Adrenal gland (tissue), 12 donors: ENCODE measurements around the gene DET1. TPM values are rescaled to one million over a fixed set of nuclear protein-coding genes. Genes with fewer than 3 reads are reported as not detected.
A peak's percentile ranks its signal among the peaks of the same experiment; 100 is the strongest.

ENCODE experiments used
- DNase-seq, 7 donors: peaks; one replicate each; pipeline ENCODE4 v3.0.0-alpha.2; 2019 to 2020
- H3K27ac ChIP-seq, 5 donors: fragments of 200-600 bp; sonication (generic) in 4 of 5; 1 replicate in 3 of 5; 2 replicates in 2 of 5; pipeline versions ENCODE4 v1.5.1 to v1.8.0; 2016 to 2020; ENCODE audit warnings: mild to moderate bottlenecking in 1 of 5
- H3K27me3 ChIP-seq: fragments of 200-600 bp; 2 replicates; pipeline ENCODE4 v1.8.0; 2021
- H3K36me3 ChIP-seq, 2 donors: fragments of 200-600 bp; replicated peaks in 1 of 2; 1 replicate in 1 of 2; 2 replicates in 1 of 2; pipeline versions ENCODE4 v1.5.1 to v1.8.0; 2018 to 2022
- H3K4me1 ChIP-seq, 2 donors: fragments of 200-600 bp; replicated peaks in 1 of 2; 1 replicate in 1 of 2; 2 replicates in 1 of 2; pipeline versions ENCODE4 v1.5.1 to v1.8.0; 2018 to 2021
- H3K4me3 ChIP-seq, 4 donors: fragments of 200-600 bp; sonication (generic) in 3 of 4; one replicate each; pipeline ENCODE4 v1.5.1; 2016 to 2018
- H3K9me3 ChIP-seq, 3 donors: fragments of 200-600 bp; sonication (generic) in 1 of 3; replicated peaks in 1 of 3; 1 replicate in 2 of 3; 2 replicates in 1 of 3; pipeline versions ENCODE4 v1.5.1 to v1.8.0; 2016 to 2021
- CTCF ChIP-seq, 6 experiments: fragments of 450-650 bp in 4 of 6; fragments of 200-600 bp in 2 of 6; sonication (generic) in 1 of 6; IDR thresholded peaks; 1 replicate in 5 of 6; 2 replicates in 1 of 6; pipeline versions ENCODE4 v1.5.1 to v1.8.0; 2016 to 2021; ENCODE audit warnings: antibody characterized with exemption in 6 of 6, mild to moderate bottlenecking in 2 of 6, moderate library complexity in 1 of 6
- POLR2A ChIP-seq, 2 donors: fragments of 450-650 bp; IDR thresholded peaks; one replicate each; pipeline ENCODE4 v1.6.1; 2017; ENCODE audit warnings: antibody characterized with exemption in 2 of 2, mild to moderate bottlenecking in 2 of 2, moderate library complexity in 1 of 2
- WGBS, 4 donors: extraction: QIAGEN DNeasy Blood & Tissue Kit in 2 of 4; methylation state at CpG; one replicate each; pipeline versions ENCODE4 v1.1.5 to v1.1.7; 2013 to 2017; 5-methylcytosine and 5-hydroxymethylcytosine counted together
- intact Hi-C, 2 donors: fragments of 100-400 bp; cut with DNase I; formaldehyde crosslinking; loops; one replicate each; pipeline versions ENCODE4 v1.14.1 to v1.15.0; 2022 to 2023
- polyA plus RNA-seq, 3 donors: library from polyadenylated mRNA; stranded (reverse); fragments of 200-250 nt in 2 of 3; fragments of 350-450 nt in 1 of 3; fragmentation: Illumina TruSeq in 1 of 3; extraction: RNeasy Lipid Tissue Mini Kit (QIAGEN cat#74804) in 1 of 3; gene quantifications; one replicate each; pipeline ENCODE4 v1.2.3, GENCODE V29; 2013 to 2014
- small RNA-seq, 2 donors: library from RNA; depleted of rRNA; stranded (forward); fragments of <200 nt; gene quantifications; one replicate each; pipeline ENCODE3, GENCODE V24; 2016
- total RNA-seq, 9 donors: library from RNA; depleted of rRNA in 4 of 9; stranded (reverse); fragments of >200 nt in 4 of 9; fragments of 120-200 nt in 1 of 9; fragmentation: NEBNext Ultra II Directional in 1 of 9; extraction: Animal tissue kit (Norgen Biotek cat#: 25700) in 1 of 9; gene quantifications; one replicate each; pipeline versions ENCODE4 v1.1.0 to v1.2.4, GENCODE V29; 2013 to 2023
- donor health status: healthy with polysubstance abuse.
- donor health status: Bipolar disorder and iron deficiency.
- donor health status: DM: yes; HTN: yes; CAD: no.
- donor health status: DM: no; HTN: no; CAD: no.
- donor health status: DM: no; HTN: no; CAD: no.
- donor health status: DM: yes; HTN: yes; CAD: no.

The DET1 gene
- total and polyA plus RNA-seq, 12 donors, result 2.5 to 16.6 (median 9.7) TPM

- Histone ChIP-seq H3K4me1 (peaks cover 37 to 59% of the 10 kb centered on the region in 2 donors), H3K9me3 (no peaks in the 10 kb centered on the region), H3K4me3 (peak within 1 kb of the TSS; percentile 73 to 89 (median 81)), H3K27me3 (no peaks in the 10 kb centered on the region), H3K36me3 (peaks cover 0 to 23% of the 10 kb centered on the region in 2 donors), H3K27ac (peak within 1 kb of the TSS; percentile 81 to 96 (median 92))
- DNase-seq, result peak; percentile 85 to 93 (median 90)
- TF ChIP-seq CTCF (IDR thresholded peaks at IDR 0.05), result no peak
- TF ChIP-seq POLR2A (IDR thresholded peaks at IDR 0.05), result peak; percentile 28 to 82
- 0 to 1% (median 0%) methylated on average over 16 to 55 of the region's 55 CpGs for WGBS, 4 donors
- intact Hi-C loops, result no loop called here
These were observed 79.2 kb downstream of the DET1 start, which contains the start of the genes MRPL46 and MRPS11 for GRCh38 chr15:88467073-88467934. Gene MRPL46 (minus strand): TSS chr15:88467388. CDS start chr15:88467377, 11 bp downstream. Gene MRPS11 (plus strand): TSS chr15:88467708. CDS start chr15:88467718, 10 bp downstream.

- intact Hi-C loops, result no loop called here
These were observed 80.8 kb downstream of the DET1 start for GRCh38 chr15:88465633-88466224.

GRCh38 chr15:88463870-88464532 lies 82.5 kb downstream of the DET1 start:
- peaks cover 0 to 52% of the 10 kb centered on the region in 2 donors for H3K36me3 ChIP-seq
- WGBS, 4 donors, result 33 to 50% (median 47%) methylated on average over 2 of the region's 2 CpGs
- peak overlapping the region in 3 of 5 donors; percentile 21 to 50 (median 41) for H3K27ac ChIP-seq
- no peak overlapping the region for H3K4me3 ChIP-seq
- peaks cover 37 to 55% of the 10 kb centered on the region in 2 donors for H3K4me1 ChIP-seq
- no peak for DNase-seq
- H3K9me3 ChIP-seq, result no peaks in the 10 kb centered on the region
- intact Hi-C loops, result no loop called here
- no peaks in the 10 kb centered on the region for H3K27me3 ChIP-seq
- TF ChIP-seq CTCF (IDR thresholded peaks at IDR 0.05) (no peak), POLR2A (IDR thresholded peaks at IDR 0.05) (no peak)

More at GRCh38 chr15:88465633-88466224, 80.8 kb downstream of the DET1 start:
- H3K9me3 ChIP-seq, result no peaks in the 10 kb centered on the region
- H3K27ac ChIP-seq, result peak overlapping the region; percentile 10 to 96 (median 92)
- 34 to 64% (median 56%) methylated on average over 4 of the region's 4 CpGs for WGBS, 4 donors
- no peaks in the 10 kb centered on the region for H3K27me3 ChIP-seq
- DNase-seq, result peak; percentile 59 to 90 (median 83)
- peaks cover 37 to 59% of the 10 kb centered on the region in 2 donors for H3K4me1 ChIP-seq
- no peak overlapping the region for H3K4me3 ChIP-seq
- TF ChIP-seq CTCF (IDR thresholded peaks at IDR 0.05), result no peak
- TF ChIP-seq POLR2A (IDR thresholded peaks at IDR 0.05), result peak in 1 of 2 donors; percentile 49
- H3K36me3 ChIP-seq, result peaks cover 0 to 34% of the 10 kb centered on the region in 2 donors

Small RNA genes within 50 kb of the gene (small RNA-seq; reads per million reads assigned to genes)
- gene AC013489.2, result 0 reads per million in 2 donors

Other genes with a start within 250 kb of the DET1 start
- gene MRPL46, start 79.3 kb downstream of the DET1 start, total RNA-seq, result 100 to 1,000 TPM in 1 of 9 donors, 10 to 100 TPM in 8; 35.6 to 194 (median 46.8) TPM
- gene MRPL46, start 79.3 kb downstream of the DET1 start, polyA plus RNA-seq, result 100 to 1,000 TPM in 1 of 3 donors, 10 to 100 TPM in 2; 31.7 to 103 (median 36.7) TPM
- gene MRPS11, start 79.0 kb downstream of the DET1 start, total RNA-seq, result 100 to 1,000 TPM in 2 of 9 donors, 10 to 100 TPM in 7; 47.7 to 194 (median 57.2) TPM
- gene MRPS11, start 79.0 kb downstream of the DET1 start, polyA plus RNA-seq, result 100 to 1,000 TPM in 1 of 3 donors, 10 to 100 TPM in 2; 41.3 to 121 (median 61.9) TPM
- gene AEN, start 74.7 kb upstream of the DET1 start, total RNA-seq, result 10 to 100 TPM in 8 of 9 donors, 1 to 10 TPM in 1; 8.5 to 29.3 (median 15.0) TPM
- 10 to 100 TPM in 1 of 3 donors, 1 to 10 TPM in 2; 4.9 to 11.3 (median 6.8) TPM for gene AEN, start 74.7 kb upstream of the DET1 start, polyA plus RNA-seq
- gene ISG20, start 92.3 kb upstream of the DET1 start, total RNA-seq, result 10 to 100 TPM in 2 of 9 donors, 1 to 10 TPM in 7; 1.6 to 13.6 (median 7.6) TPM
- 10 to 100 TPM in 2 of 3 donors, 1 to 10 TPM in 1; 4.4 to 11.7 (median 10.2) TPM for gene ISG20, start 92.3 kb upstream of the DET1 start, polyA plus RNA-seq